GM12874 (cell line): Measurements from ENCODE around the gene ST8SIA3.

Source experiments
- CTCF ChIP-seq: IDR thresholded peaks from 2 replicates; pipeline ENCODE4 v1.5.1; 2011; ENCODE audit warnings: low read depth, mild to moderate bottlenecking, control low read depth, low read length, moderate library complexity; ENCODE audit not compliant: insufficient read depth

ST8SIA3 gene

GRCh38 chr18:57346876-57347275 is 5.5 kb upstream of the ST8SIA3 start:
- no peak for TF ChIP-seq CTCF

GRCh38 chr18:57347784-57348183 is 4.6 kb upstream of the ST8SIA3 start:
- no peak for TF ChIP-seq CTCF

- TF ChIP-seq CTCF: no peak
Measured at GRCh38 chr18:57352761-57353136, 392 bp downstream of the ST8SIA3 start.

DNA sequence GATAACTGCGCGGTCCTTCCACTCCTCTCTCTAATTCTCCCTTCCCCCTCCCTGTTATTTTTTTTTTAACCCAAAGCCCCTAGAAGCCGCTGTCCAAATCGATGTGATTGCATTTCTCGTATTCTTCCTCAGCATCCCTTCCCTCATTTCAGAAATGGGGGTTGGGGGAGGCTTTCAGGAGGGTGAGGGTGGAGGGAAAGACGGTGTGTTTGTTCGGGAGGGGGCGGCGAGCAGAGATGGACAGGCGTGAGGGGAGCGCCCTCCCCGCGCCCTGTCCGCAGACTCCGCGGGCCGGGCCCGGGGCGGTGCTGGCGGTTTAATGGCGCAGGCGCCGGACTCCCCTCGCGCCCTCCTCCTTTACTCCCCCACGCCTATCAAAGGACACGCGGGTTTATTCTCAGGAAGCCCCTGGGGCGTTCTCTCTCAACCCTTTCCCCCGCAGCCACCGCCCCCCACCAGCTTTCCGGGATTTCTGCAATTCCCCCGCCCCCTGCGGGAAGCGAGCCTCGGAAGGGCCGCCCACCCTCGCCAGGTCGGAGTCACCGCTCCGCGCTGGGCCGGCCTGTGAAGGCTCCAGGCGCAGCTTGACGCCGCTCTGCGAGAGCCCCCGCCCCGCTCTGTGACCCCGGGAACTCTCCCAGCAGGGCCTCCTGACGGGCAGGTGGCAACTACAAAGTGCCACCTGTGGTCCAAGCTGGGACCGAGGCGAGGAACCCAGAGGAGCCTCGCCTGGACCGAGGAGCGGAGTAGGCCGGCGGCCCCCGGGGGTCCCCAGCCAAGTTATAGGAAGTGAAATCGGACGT is 981 bp downstream of the ST8SIA3 start:
- TF ChIP-seq CTCF: no peak

DNA sequence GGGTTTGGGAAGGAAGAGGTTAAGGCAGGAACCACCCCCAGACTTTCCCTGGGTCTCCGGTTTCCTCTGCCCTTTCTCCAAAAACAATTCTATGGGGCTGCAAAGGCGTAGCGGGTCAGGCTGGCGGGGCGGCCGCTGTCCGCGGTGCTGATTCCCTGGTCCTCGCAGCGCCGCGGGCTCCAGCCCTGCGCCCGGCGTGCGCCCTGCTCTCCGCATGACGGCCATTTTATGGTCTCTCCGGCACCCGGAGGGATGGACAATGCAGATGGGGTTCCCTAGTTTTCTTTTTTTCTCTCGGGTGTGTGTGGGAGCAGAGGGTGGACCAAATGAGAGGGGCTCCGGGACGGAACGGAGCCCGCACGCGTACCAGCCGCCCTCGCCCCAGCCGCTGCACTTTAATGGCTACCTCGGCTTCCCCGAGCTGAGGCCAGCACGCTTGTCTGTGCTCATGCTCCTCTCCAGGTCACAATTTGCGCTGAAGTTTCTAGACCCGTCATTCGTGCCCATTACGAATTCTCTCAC is 1.6 kb downstream of the ST8SIA3 start:
- no peak for TF ChIP-seq CTCF

- no peak for TF ChIP-seq CTCF
Measured at GRCh38 chr18:57359433-57359832, 7.1 kb downstream of the ST8SIA3 start.

DNA sequence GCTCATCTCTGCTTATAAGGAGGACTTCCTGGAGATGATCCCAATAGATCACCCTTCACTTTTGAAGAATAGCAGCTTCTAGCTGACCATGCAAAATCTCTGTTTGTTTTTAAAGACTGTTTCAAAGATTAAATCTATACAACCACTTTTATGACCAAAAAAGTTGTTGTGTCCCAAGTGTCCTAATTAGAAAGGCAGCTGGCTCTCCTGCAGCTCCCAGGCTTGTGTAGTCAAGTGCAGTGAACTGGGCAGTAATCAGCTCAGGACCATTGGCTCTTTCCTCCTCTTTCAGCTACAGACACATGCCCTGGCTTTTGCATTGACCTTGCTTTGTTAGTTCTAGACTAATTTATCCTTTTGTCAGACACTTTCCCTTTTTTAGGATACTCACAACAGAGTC is 10.4 kb downstream of the ST8SIA3 start:
- no peak for TF ChIP-seq CTCF
